HCT116 (cell line): ENCODE results near the gene ASB4. TPM values are rescaled to one million over a fixed set of nuclear protein-coding genes. Genes with fewer than 3 reads are reported as not detected.

Source experiments
- ATAC-seq: fragments of 200-7000 bp; cut with Tn5 transposase; 2 replicates; pipeline ENCODE4 v1.9.1; 2020; ENCODE audit warnings: mild to moderate bottlenecking, moderate library complexity
- BruUV-seq: library from RNA; stranded (reverse); fragments of 400-500 nt; replicated peaks from 2 replicates; lab custom pipeline; 2021; lab: Mats Ljungman, UMichigan
- CTCF ChIA-PET: fragments of 300-600 bp; sonication (Branson Sonifier 250); formaldehyde crosslinking; loops from one replicate; lab custom pipeline; 2021; ENCODE audit warnings: antibody characterized with exemption; lab: Charles Lee
- POLR2A ChIA-PET: fragments of 300-600, 350-600 bp; sonication (Branson Sonifier 250); formaldehyde crosslinking; loops from one replicate; lab custom pipeline; 2021; ENCODE audit warnings: antibody characterized with exemption; lab: Charles Lee
- RAD21 ChIA-PET, 2 experiments: fragments of 300-600 bp; sonication (Branson Sonifier 250); formaldehyde crosslinking; loops; one replicate each; lab custom pipeline; 2023; ENCODE audit warnings: low total read pairs in 2 of 2; ENCODE audit not compliant: uncharacterized antibody in 2 of 2, unreplicated experiment in 2 of 2, low non-redundant PET in 1 of 2; lab: Charles Lee
- DNase-seq: peaks from one replicate; pipeline ENCODE4 v3.0.0-alpha.2; 2010; ENCODE audit warnings: low read depth, low spot score
- H2AFZ ChIP-seq: fragments of 200-600 bp; shearing (Covaris generic), sonication (generic); 2 replicates; pipeline ENCODE4 v1.6.1; 2017; ENCODE audit warnings: low read depth, mixed run types, mixed read lengths, antibody characterized with exemption, low read length; ENCODE audit not compliant: poor library complexity, severe bottlenecking
- H3K27ac ChIP-seq: 2 replicates; pipeline ENCODE4 v1.5.1; 2012; ENCODE audit warnings: low read depth, low read length
- H3K27me3 ChIP-seq: fragments of 200-600 bp; sonication (generic); 2 replicates; pipeline ENCODE4 v1.6.1; 2016; ENCODE audit warnings: mixed run types, low read length, mixed read lengths; ENCODE audit not compliant: insufficient read depth
- H3K36me3 ChIP-seq, 2 experiments: fragments of 200-500 bp in 1 of 2; fragments of 200-600 bp in 1 of 2; sonication (Bioruptor generic) in 1 of 2; sonication (generic) in 1 of 2; 2 replicates each; pipeline versions ENCODE4 v1.5.1 to v1.6.1; 2014 to 2016; ENCODE audit warnings: low read length in 2 of 2, inconsistent platforms in 1 of 2, mixed read lengths in 1 of 2, mixed run types in 1 of 2; ENCODE audit not compliant: insufficient read depth in 2 of 2, control insufficient read depth in 1 of 2
- H3K4me1 ChIP-seq, 2 experiments: fragments of 200-600 bp in 1 of 2; sonication (generic) in 1 of 2; 2 replicates each; pipeline versions ENCODE4 v1.5.1 to v1.6.1; 2012 to 2017; ENCODE audit warnings: low read length in 2 of 2, inconsistent platforms in 1 of 2, mild to moderate bottlenecking in 1 of 2, mixed read lengths in 1 of 2, mixed run types in 1 of 2, moderate library complexity in 1 of 2; ENCODE audit not compliant: insufficient read depth in 2 of 2, control insufficient read depth in 1 of 2
- H3K4me2 ChIP-seq: fragments of 200-600 bp; sonication (generic); 2 replicates; pipeline ENCODE4 v1.6.1; 2017; ENCODE audit warnings: mixed run types, low read length, mixed read lengths
- H3K4me3 ChIP-seq, 2 experiments: fragments of 200-600 bp in 1 of 2; sonication (generic) in 1 of 2; replicated peaks in 1 of 2; 2 replicates each; pipeline ENCODE4 v1.5.1; 2011 to 2016; ENCODE audit warnings: low read length in 2 of 2, control low read depth in 1 of 2, low read depth in 1 of 2, mild to moderate bottlenecking in 1 of 2, mixed read lengths in 1 of 2, mixed run types in 1 of 2
- H3K79me2 ChIP-seq: fragments of 200-600 bp; sonication (generic); 2 replicates; pipeline ENCODE4 v1.6.1; 2017; ENCODE audit warnings: mild to moderate bottlenecking, mixed run types, low read length, moderate library complexity, mixed read lengths; ENCODE audit not compliant: insufficient read depth
- H3K9ac ChIP-seq: fragments of 200-600 bp; sonication (generic); 2 replicates; pipeline ENCODE4 v1.6.1; 2016; ENCODE audit warnings: low read length, mixed read lengths
- H3K9me2 ChIP-seq: fragments of 200-600 bp; sonication (generic), shearing (Covaris generic); 2 replicates; pipeline ENCODE4 v1.6.1; 2017; ENCODE audit warnings: mixed run types, mild to moderate bottlenecking, moderate library complexity; ENCODE audit not compliant: insufficient read depth
- H3K9me3 ChIP-seq, 2 experiments: fragments of 200-500 bp in 1 of 2; fragments of 200-600 bp in 1 of 2; sonication (Bioruptor generic) in 1 of 2; sonication (generic) in 1 of 2; 2 replicates each; pipeline ENCODE4 v1.6.1; 2014 to 2017; ENCODE audit warnings: low read length in 2 of 2, mixed read lengths in 2 of 2, inconsistent platforms in 1 of 2, low read depth in 1 of 2, mild to moderate bottlenecking in 1 of 2, mixed run types in 1 of 2, moderate library complexity in 1 of 2; ENCODE audit not compliant: control insufficient read depth in 1 of 2, insufficient read depth in 1 of 2
- H4K20me1 ChIP-seq: fragments of 200-600 bp; sonication (generic), shearing (Covaris generic); 2 replicates; pipeline ENCODE4 v1.6.1; 2017; ENCODE audit warnings: mixed run types, mild to moderate bottlenecking, moderate library complexity; ENCODE audit not compliant: insufficient read depth
- CBX3 ChIP-seq: IDR thresholded peaks from 2 replicates; pipeline ENCODE4 v1.6.1; 2012; ENCODE audit warnings: low read depth
- FOSL1 ChIP-seq: IDR thresholded peaks from 2 replicates; pipeline ENCODE4 v1.6.1; 2012; ENCODE audit warnings: low read depth
- SP1 ChIP-seq: IDR thresholded peaks from 2 replicates; pipeline ENCODE4 v1.6.1; 2012; ENCODE audit warnings: low read depth
- SRF ChIP-seq: IDR thresholded peaks from 2 replicates; pipeline ENCODE4 v1.6.1; 2012; ENCODE audit warnings: low read depth
- ZFX ChIP-seq: fragments of 450-650 bp; IDR thresholded peaks from 2 replicates; pipeline ENCODE4 v1.6.1; 2017
- intact Hi-C: fragments of 100-400 bp; cut with micrococcal nuclease; formaldehyde crosslinking; loops from 2 replicates; pipeline ENCODE4 v1.10.0; 2022
- total RNA-seq: library from RNA; stranded (reverse); gene quantifications from one replicate; pipeline ENCODE4 v1.2.1, GENCODE V29; 2021; ENCODE audit not compliant: unreplicated experiment
- TF ChIP-seq, protein P1 (sequence below): IDR thresholded peaks from 2 replicates; pipeline ENCODE4 v1.6.1; 2012
- TF ChIP-seq, protein P2 (sequence below): IDR thresholded peaks from 2 replicates; pipeline ENCODE4 v1.6.1; 2012; ENCODE audit warnings: low read depth

Gene ASB4
- total RNA-seq, 1 experiment from 2014 or later = 0.12 TPM

DNA sequence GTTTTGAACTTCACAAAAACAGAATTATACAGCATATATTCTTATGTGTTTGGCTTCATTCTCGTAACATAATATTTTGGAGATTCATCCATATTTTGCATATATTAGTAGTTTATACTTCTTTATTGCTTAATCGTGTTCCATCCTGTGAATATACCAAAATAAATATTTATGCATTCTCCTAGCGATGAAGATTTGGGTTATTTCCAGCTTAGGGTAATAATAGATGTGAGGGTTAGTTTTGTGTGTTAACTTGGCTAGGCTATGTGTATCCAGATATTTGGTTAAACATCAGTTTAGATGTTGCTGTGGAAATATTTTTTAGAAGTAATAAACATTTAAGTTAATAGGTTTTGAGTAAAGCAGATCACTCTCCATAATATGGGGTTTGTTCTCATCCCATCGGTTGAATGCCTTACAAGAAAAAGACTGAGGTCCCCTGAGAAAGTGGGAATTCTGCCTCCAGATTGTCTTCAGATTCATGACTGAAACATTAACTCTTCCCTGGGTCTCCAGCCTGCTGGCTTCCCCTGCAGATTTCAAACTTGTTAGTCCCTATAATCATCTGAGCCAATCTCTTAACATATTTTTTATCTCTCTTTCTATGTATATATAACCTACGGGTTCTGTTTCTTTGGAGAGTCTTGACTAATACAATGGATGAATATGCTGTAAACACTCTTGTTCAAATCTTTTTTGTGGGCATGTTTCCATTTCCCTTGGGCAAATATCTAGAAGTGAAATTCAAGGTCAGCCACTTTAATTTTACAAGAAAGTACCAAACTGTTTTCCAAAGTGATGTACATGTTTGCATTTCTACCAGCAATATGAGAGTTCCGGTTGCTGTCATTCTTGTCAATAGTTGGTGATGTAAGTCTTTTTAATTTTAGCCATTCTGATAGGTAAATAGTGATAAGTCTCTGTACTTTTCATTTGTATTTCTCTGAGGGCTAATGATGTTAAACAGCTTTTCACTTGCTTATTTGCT lies 61.9 kb downstream of the ASB4 start:
- Histone ChIP-seq H3K4me2 (no peak overlapping the region), H2AFZ (no peak overlapping the region), H3K79me2 (no peaks in the 10 kb centered on the region), H3K27ac (no peak overlapping the region), H3K9me2 (no peaks in the 10 kb centered on the region), H3K9me3 (no peaks in the 10 kb centered on the region), H3K9ac (no peak overlapping the region), H3K36me3 (no peaks in the 10 kb centered on the region), H4K20me1 (no peaks in the 10 kb centered on the region), H3K4me1 (peaks cover 5 to 18% of the 10 kb centered on the region in 2 experiments; a peak in 3 of 4 replicates), H3K27me3 (no peaks in the 10 kb centered on the region), H3K4me3 (no peak overlapping the region)
- DNase-seq (no peak), ATAC-seq (no peak)
- no TSS peak for BruUV-seq
- ChIA-PET CTCF (interaction anchor here (3.7 kb wide), 1 partner anchor 141 kb away, joined by 55 read pairs; no protein-coding TSS in a partner anchor), POLR2A (no interaction called here), RAD21 (no interaction called here)
- intact Hi-C loops = no loop called here
- TF ChIP-seq, protein P1, sequence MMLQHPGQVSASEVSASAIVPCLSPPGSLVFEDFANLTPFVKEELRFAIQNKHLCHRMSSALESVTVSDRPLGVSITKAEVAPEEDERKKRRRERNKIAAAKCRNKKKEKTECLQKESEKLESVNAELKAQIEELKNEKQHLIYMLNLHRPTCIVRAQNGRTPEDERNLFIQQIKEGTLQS = no peak
- no peak for TF ChIP-seq SRF
- no peak for TF ChIP-seq CBX3
- TF ChIP-seq SP1 = no peak
- TF ChIP-seq, protein P2, sequence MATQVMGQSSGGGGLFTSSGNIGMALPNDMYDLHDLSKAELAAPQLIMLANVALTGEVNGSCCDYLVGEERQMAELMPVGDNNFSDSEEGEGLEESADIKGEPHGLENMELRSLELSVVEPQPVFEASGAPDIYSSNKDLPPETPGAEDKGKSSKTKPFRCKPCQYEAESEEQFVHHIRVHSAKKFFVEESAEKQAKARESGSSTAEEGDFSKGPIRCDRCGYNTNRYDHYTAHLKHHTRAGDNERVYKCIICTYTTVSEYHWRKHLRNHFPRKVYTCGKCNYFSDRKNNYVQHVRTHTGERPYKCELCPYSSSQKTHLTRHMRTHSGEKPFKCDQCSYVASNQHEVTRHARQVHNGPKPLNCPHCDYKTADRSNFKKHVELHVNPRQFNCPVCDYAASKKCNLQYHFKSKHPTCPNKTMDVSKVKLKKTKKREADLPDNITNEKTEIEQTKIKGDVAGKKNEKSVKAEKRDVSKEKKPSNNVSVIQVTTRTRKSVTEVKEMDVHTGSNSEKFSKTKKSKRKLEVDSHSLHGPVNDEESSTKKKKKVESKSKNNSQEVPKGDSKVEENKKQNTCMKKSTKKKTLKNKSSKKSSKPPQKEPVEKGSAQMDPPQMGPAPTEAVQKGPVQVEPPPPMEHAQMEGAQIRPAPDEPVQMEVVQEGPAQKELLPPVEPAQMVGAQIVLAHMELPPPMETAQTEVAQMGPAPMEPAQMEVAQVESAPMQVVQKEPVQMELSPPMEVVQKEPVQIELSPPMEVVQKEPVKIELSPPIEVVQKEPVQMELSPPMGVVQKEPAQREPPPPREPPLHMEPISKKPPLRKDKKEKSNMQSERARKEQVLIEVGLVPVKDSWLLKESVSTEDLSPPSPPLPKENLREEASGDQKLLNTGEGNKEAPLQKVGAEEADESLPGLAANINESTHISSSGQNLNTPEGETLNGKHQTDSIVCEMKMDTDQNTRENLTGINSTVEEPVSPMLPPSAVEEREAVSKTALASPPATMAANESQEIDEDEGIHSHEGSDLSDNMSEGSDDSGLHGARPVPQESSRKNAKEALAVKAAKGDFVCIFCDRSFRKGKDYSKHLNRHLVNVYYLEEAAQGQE = no peak
- no peak for TF ChIP-seq FOSL1
- TF ChIP-seq ZFX = no peak
- TF ChIP-seq, all 23 proteins: peak for 0
